Gastrocnemius medialis (tissue), 4 donors: Measurements from ENCODE around the gene CADPS. TPM values are rescaled to one million over a fixed set of nuclear protein-coding genes. Genes with fewer than 3 reads are reported as not detected.

Source experiments
- ATAC-seq, 2 donors: fragments of 150-250 bp; one replicate each; pipeline ENCODE4 v1.9.1; 2016
- DNase-seq, 2 donors: peaks; one replicate each; pipeline ENCODE4 v3.0.0-alpha.2; 2019
- H3K27ac ChIP-seq, 4 donors: fragments of 200-600 bp; sonication (generic); 1 replicate in 1 of 4; 2 replicates in 3 of 4; pipeline ENCODE4 v1.5.1; 2016 to 2018; ENCODE audit warnings: mild to moderate bottlenecking in 2 of 4, moderate library complexity in 1 of 4
- H3K27me3 ChIP-seq, 3 donors: fragments of 200-600 bp; sonication (generic) in 2 of 3; 1 replicate in 1 of 3; 2 replicates in 2 of 3; pipeline versions ENCODE4 v1.5.1 to v1.6.0; 2016 to 2019; ENCODE audit warnings: mild to moderate bottlenecking in 1 of 3, moderate library complexity in 1 of 3
- H3K36me3 ChIP-seq, 2 donors: fragments of 200-600 bp; sonication (generic) in 1 of 2; one replicate each; pipeline ENCODE4 v1.5.1; 2017 to 2018
- H3K4me1 ChIP-seq, 2 donors: fragments of 200-600 bp; sonication (generic) in 1 of 2; one replicate each; pipeline ENCODE4 v1.5.1; 2016 to 2017; ENCODE audit warnings: mild to moderate bottlenecking in 2 of 2
- H3K4me3 ChIP-seq, 4 donors: fragments of 200-600 bp; sonication (generic) in 3 of 4; 1 replicate in 1 of 4; 2 replicates in 3 of 4; pipeline ENCODE4 v1.5.1; 2016 to 2019; ENCODE audit warnings: mild to moderate bottlenecking in 2 of 4
- H3K9me3 ChIP-seq, 3 donors: fragments of 200-600 bp; sonication (generic) in 2 of 3; 1 replicate in 1 of 3; 2 replicates in 2 of 3; pipeline ENCODE4 v1.5.1; 2016 to 2019
- CTCF ChIP-seq, 5 experiments: fragments of 450-650 bp in 3 of 5; fragments of 200-600 bp in 2 of 5; sonication (generic) in 2 of 5; IDR thresholded peaks in 4 of 5; conservative IDR thresholded peaks in 1 of 5; 1 replicate in 4 of 5; 2 replicates in 1 of 5; pipeline ENCODE4 v1.5.1; 2016 to 2019; ENCODE audit warnings: antibody characterized with exemption in 5 of 5, mild to moderate bottlenecking in 3 of 5, moderate library complexity in 3 of 5
- POLR2A ChIP-seq, 2 donors: fragments of 450-650 bp; IDR thresholded peaks; one replicate each; pipeline ENCODE4 v1.6.1; 2017; ENCODE audit warnings: antibody characterized with exemption in 2 of 2, mild to moderate bottlenecking in 2 of 2, moderate library complexity in 2 of 2
- in situ Hi-C, 4 donors: fragments of 200-750 bp; cut with MboI; loops; one replicate each; pipeline versions ENCODE4 v1.15.0 to v1.8.0; 2017; ENCODE audit warnings: low sequenced_read_pairs in 4 of 4
- intact Hi-C: fragments of 100-400 bp; cut with DNase I; formaldehyde crosslinking; loops from one replicate; pipeline ENCODE4 v1.15.1; 2023; ENCODE audit warnings: low total_unique reads
- total RNA-seq, 4 donors: library from RNA; depleted of rRNA; stranded (reverse); fragments of >200 nt; gene quantifications; one replicate each; pipeline versions ENCODE4 v1.1.0 to v1.2.3, GENCODE V29; 2016

Gene CADPS
- total RNA-seq, 4 donors from 2014 or later, result 2.1 TPM; not detected in 3

DNA sequence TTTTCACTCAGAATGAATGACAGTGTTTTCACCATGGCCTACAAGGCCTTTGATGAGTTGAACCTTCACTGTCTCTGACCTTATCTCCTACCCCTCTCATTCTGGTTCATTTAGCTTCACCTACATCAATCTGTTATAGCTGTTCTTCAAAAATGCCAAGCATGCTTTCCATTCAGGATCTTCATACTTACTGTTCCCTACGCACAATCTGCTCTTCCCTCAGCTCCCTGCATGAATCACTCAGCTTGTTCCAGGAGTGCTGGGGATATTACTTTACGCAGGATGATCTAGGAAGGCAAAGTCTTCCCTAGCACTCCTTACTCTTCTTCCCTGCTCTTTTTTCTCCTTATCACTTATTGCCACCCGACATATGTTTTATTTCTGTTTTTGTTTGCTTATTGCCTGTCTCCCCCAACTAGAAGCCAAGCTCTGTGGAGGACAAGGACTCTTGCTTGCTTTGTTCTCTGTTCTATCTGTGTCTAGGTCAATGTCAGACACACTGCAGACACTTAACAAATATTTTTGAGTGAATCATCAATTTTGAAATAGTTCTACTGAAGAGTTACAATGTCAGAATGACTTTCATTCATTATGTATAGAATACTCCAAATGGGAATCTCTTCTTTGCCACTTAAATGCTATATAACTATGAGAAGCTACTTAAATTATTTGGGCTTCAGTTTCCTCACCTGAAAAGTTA, 263.5 kb downstream of the CADPS start:
- H3K27me3 ChIP-seq, result peaks cover 0 to 4% (median 0%) of the 10 kb centered on the region in 3 donors
- DNase-seq (no peak), ATAC-seq (no peak)
- H3K36me3 ChIP-seq, result no peaks in the 10 kb centered on the region
- no peak overlapping the region for H3K4me3 ChIP-seq
- intact Hi-C loops (no loop called here), in situ Hi-C loops (loop anchor here in 3 of 4 donors (25.0 kb wide), 2 partner anchors 626 to 1201 kb away; partner anchors contain the start of gene C3orf49 (in 2 of the 3))
- no peak for TF ChIP-seq POLR2A (IDR thresholded peaks at IDR 0.05)
- TF ChIP-seq CTCF (IDR thresholded peaks at IDR 0.05 in 4 of 5, conservative IDR thresholded peaks at IDR 0.05 in 1 of 5), result no peak
- H3K9me3 ChIP-seq, result no peaks in the 10 kb centered on the region
- no peak overlapping the region for H3K27ac ChIP-seq
- no peaks in the 10 kb centered on the region for H3K4me1 ChIP-seq

GRCh38 chr3:62607287-62608029, 267.8 kb downstream of the CADPS start:
- Histone ChIP-seq H3K27me3 (no peaks in the 10 kb centered on the region), H3K9me3 (no peaks in the 10 kb centered on the region), H3K36me3 (no peaks in the 10 kb centered on the region), H3K4me3 (no peak overlapping the region), H3K4me1 (peaks cover 0 to 4% of the 10 kb centered on the region in 2 donors), H3K27ac (no peak overlapping the region)
- no peak for ATAC-seq
- DNase-seq, result no peak
- TF ChIP-seq POLR2A (IDR thresholded peaks at IDR 0.05), result no peak
- no peak for TF ChIP-seq CTCF (IDR thresholded peaks at IDR 0.05 in 4 of 5, conservative IDR thresholded peaks at IDR 0.05 in 1 of 5)
- in situ Hi-C loops, result loop anchor here in 3 of 4 donors (25.0 kb wide), 2 partner anchors 630 to 1205 kb away; partner anchors contain the start of gene C3orf49 (in 2 of the 3)
- intact Hi-C loops, result no loop called here

GRCh38 chr3:62605413-62606068, 269.7 kb downstream of the CADPS start:
- no peak overlapping the region for H3K27ac ChIP-seq
- DNase-seq (no peak), ATAC-seq (no peak)
- intact Hi-C loops, result no loop called here
- no peak overlapping the region for H3K4me3 ChIP-seq
- H3K4me1 ChIP-seq, result peaks cover 0 to 4% of the 10 kb centered on the region in 2 donors
- in situ Hi-C loops, result loop anchor here in 3 of 4 donors (25.0 kb wide), 2 partner anchors 632 to 1207 kb away; partner anchors contain the start of gene C3orf49 (in 2 of the 3)
- no peaks in the 10 kb centered on the region for H3K36me3 ChIP-seq
- no peak for TF ChIP-seq POLR2A (IDR thresholded peaks at IDR 0.05)
- TF ChIP-seq CTCF (IDR thresholded peaks at IDR 0.05 in 4 of 5, conservative IDR thresholded peaks at IDR 0.05 in 1 of 5), result no peak
- H3K9me3 ChIP-seq, result no peaks in the 10 kb centered on the region
- no peaks in the 10 kb centered on the region for H3K27me3 ChIP-seq

- H3K27ac ChIP-seq, result no peak overlapping the region
- H3K4me1 ChIP-seq, result peaks cover 0 to 4% of the 10 kb centered on the region in 2 donors
- no peaks in the 10 kb centered on the region for H3K27me3 ChIP-seq
- ATAC-seq (no peak), DNase-seq (no peak)
- H3K4me3 ChIP-seq, result no peak overlapping the region
- in situ Hi-C loops (loop anchor here in 3 of 4 donors (25.0 kb wide), 2 partner anchors 632 to 1207 kb away; partner anchors contain the start of gene C3orf49 (in 2 of the 3)), intact Hi-C loops (no loop called here)
- no peaks in the 10 kb centered on the region for H3K9me3 ChIP-seq
- H3K36me3 ChIP-seq, result no peaks in the 10 kb centered on the region
- no peak for TF ChIP-seq POLR2A (IDR thresholded peaks at IDR 0.05)
- TF ChIP-seq CTCF (IDR thresholded peaks at IDR 0.05 in 4 of 5, conservative IDR thresholded peaks at IDR 0.05 in 1 of 5), result no peak
Measured at GRCh38 chr3:62604751-62605351, 270.4 kb downstream of the CADPS start.
